Activated CD8-positive, alpha-beta T cell treated with anti-CD3 and anti-CD28 coated beads for 36 hours (primary cell): ENCODE measurements around the gene INPP5E. TPM values are rescaled to one million over a fixed set of nuclear protein-coding genes. Genes with fewer than 3 reads are reported as not detected.

Experiments used
- ATAC-seq: fragments of 200-7000 bp; cut with Tn5 transposase; one replicate; pipeline ENCODE4 v1.10.0; 2021; ENCODE audit warnings: mild to moderate bottlenecking, moderate library complexity
- CTCF ChIA-PET: fragments of 350-600 bp; sonication (Branson Sonifier 250); formaldehyde crosslinking; loops from one replicate; lab custom pipeline; 2021; ENCODE audit warnings: antibody characterized with exemption; lab: Charles Lee
- POLR2A ChIA-PET: fragments of 350-600 bp; sonication (Branson Sonifier 250); formaldehyde crosslinking; loops from one replicate; lab custom pipeline; 2021; ENCODE audit warnings: antibody characterized with exemption; lab: Charles Lee
- DNase-seq: peaks from one replicate; pipeline ENCODE4 v3.0.0-alpha.2; 2020
- H3K27ac Mint-ChIP-seq: one replicate; pipeline ENCODE4 v1.8.0; 2021; ENCODE audit warnings: mild to moderate bottlenecking, mixed read lengths
- H3K27me3 Mint-ChIP-seq: one replicate; pipeline ENCODE4 v1.8.0; 2021; ENCODE audit warnings: mixed read lengths
- H3K36me3 Mint-ChIP-seq: one replicate; pipeline ENCODE4 v1.8.0; 2021; ENCODE audit warnings: low read depth, mixed read lengths
- H3K4me1 Mint-ChIP-seq: one replicate; pipeline ENCODE4 v1.8.0; 2021; ENCODE audit warnings: low read depth, mixed read lengths
- H3K4me3 Mint-ChIP-seq: one replicate; pipeline ENCODE4 v1.8.0; 2021; ENCODE audit warnings: mild to moderate bottlenecking, moderate library complexity, mixed read lengths
- H3K9me3 Mint-ChIP-seq: one replicate; pipeline ENCODE4 v1.8.0; 2021; ENCODE audit warnings: mixed read lengths
- intact Hi-C: fragments of 100-400 bp; cut with micrococcal nuclease; formaldehyde crosslinking; loops from one replicate; pipeline ENCODE4 v1.10.0; 2022
- total RNA-seq, 2 experiments: library from RNA; stranded (reverse); gene quantifications; one replicate each; pipeline ENCODE4 v1.2.3, GENCODE V29; 2021
- TF ChIP-seq, protein P1 (sequence below): fragments of 200-600 bp; IDR thresholded peaks from one replicate; pipeline ENCODE4 v1.8.0; 2022; ENCODE audit warnings: antibody characterized with exemption, mild to moderate bottlenecking

INPP5E gene
- total RNA-seq, 2 experiments from 2014 or later = 12.0 to 13.8 TPM

DNA sequence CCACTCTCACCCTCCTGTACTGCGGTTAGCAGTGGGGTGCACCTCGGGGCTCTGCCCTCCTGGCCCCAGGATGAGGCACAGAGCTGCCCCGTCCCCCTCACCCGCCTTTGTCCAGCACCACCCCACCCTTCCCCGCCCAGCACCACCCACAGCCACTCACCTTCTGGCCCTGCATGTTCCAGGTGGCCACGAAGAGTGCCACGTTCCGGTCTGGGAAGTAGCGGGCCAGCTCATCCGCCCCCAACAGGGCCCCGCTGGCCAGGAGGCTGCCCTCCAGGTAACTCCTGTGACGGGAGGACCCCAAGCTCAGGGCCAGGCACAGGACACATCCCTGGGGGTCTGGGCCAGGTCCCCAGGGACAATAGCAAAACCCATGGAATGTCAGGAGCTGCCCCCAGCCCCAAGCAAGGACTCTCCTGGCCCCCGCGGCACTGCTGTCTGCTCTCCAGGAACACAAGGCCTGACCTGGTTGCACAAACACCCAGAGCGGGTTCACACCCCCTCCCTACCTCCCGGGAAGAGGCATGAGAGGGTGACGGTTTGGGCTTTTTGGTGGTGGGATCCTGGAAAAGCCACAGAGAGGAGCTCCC lies 5.0 kb downstream of the INPP5E start:
- peaks cover 3% of the 10 kb centered on the region for H3K36me3 Mint-ChIP-seq
- TF ChIP-seq, protein P1, sequence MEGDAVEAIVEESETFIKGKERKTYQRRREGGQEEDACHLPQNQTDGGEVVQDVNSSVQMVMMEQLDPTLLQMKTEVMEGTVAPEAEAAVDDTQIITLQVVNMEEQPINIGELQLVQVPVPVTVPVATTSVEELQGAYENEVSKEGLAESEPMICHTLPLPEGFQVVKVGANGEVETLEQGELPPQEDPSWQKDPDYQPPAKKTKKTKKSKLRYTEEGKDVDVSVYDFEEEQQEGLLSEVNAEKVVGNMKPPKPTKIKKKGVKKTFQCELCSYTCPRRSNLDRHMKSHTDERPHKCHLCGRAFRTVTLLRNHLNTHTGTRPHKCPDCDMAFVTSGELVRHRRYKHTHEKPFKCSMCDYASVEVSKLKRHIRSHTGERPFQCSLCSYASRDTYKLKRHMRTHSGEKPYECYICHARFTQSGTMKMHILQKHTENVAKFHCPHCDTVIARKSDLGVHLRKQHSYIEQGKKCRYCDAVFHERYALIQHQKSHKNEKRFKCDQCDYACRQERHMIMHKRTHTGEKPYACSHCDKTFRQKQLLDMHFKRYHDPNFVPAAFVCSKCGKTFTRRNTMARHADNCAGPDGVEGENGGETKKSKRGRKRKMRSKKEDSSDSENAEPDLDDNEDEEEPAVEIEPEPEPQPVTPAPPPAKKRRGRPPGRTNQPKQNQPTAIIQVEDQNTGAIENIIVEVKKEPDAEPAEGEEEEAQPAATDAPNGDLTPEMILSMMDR = no peak
- no peak for ATAC-seq
- CTCF ChIA-PET = no interaction called here
- no peaks in the 10 kb centered on the region for H3K27me3 Mint-ChIP-seq
- POLR2A ChIA-PET = interaction anchor here (0.5 to 1.2 kb wide), 4 partner anchors 10 to 24 kb away, joined by 3 to 5 read pairs (median 4); no protein-coding TSS in a partner anchor
- H3K4me1 Mint-ChIP-seq = peaks cover 20% of the 10 kb centered on the region
- intact Hi-C loops = no loop called here
- H3K4me3 Mint-ChIP-seq = no peak overlapping the region
- no peak overlapping the region for H3K27ac Mint-ChIP-seq
- no peaks in the 10 kb centered on the region for H3K9me3 Mint-ChIP-seq
- DNase-seq = no peak

DNA sequence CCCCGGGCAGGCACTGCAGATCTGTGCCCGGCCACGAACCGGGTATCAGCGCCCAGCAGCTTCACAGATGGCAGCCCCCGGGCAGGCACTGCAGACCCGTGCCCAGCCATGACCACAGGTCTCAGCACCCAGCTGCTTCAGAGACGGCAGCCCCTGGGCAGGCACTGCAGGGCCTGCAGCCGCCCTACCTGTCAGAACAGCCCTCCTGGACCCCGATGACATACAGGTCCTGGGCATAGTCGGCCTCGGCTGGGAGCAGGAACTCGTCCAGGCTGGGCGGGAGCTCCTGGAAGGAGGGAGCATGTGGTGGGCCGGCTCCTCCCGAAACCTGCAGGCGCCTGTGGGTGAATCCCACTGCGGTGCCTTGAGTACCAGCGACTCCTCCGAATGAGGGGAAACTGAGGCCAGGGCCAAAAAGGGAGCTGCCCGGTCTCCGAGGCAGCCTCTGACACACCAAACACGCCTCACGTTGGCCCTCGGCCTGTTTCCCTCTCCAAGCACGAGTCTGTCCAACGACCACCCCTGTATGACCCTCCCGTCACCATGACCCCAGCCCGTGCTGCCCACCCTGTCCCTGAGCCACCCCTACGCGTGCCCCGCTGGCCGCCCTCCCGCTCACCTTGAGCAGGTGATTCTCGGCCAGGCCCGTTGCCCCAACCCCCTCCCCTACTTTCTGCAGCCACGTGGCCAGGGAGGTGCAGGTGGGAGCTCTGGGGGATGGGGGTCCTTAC lies 5.6 kb downstream of the INPP5E start:
- no peak for DNase-seq
- ATAC-seq = no peak
- Mint-ChIP-seq H3K9me3 (no peaks in the 10 kb centered on the region), H3K36me3 (peaks cover 3% of the 10 kb centered on the region), H3K4me3 (no peak overlapping the region), H3K27me3 (no peaks in the 10 kb centered on the region), H3K27ac (no peak overlapping the region), H3K4me1 (peaks cover 20% of the 10 kb centered on the region)
- intact Hi-C loops = no loop called here
- CTCF ChIA-PET = no interaction called here
- TF ChIP-seq, protein P1 = no peak
- POLR2A ChIA-PET = interaction anchor here (0.6 to 1.5 kb wide), 6 partner anchors 9 to 423 kb away, joined by 3 to 5 read pairs (median 3); no protein-coding TSS in a partner anchor

DNA sequence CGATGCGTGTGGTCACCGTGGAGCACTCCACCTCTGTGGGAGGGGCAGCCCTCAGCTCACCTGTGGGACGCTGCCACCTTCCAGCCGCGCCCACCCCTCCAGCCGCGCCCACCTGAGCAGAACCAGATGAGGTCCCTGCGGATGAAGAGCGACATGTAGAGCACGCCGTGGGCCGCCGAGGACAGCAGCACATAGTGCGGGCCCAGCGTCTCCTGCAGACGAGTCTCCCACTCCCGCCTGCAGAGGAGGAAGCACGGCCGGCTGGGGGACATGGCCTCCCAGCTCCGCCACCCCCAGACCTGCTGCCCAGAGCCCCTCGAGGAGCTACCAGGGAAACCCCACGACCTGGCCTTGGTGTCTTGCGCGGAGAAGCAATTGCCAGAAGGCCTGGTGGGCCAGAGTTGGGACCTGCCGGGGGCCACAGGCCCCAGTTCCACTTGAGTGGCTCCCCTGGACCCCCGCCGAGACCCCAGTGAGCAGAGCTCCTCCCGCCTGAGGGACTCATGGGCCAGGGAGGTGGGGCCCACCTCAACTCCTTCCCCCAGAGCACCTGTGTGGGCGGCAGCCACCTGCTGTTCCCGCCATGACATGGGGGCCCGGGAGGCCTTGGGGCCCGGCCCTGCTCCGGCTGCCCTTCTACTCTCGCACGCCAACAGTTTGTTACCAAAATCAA lies 6.5 kb downstream of the INPP5E start:
- CTCF ChIA-PET = interaction anchor here (0.7 kb wide), 1 partner anchor 657 kb away, joined by 3 read pairs; no protein-coding TSS in a partner anchor
- DNase-seq (no peak), ATAC-seq (no peak)
- H3K9me3 Mint-ChIP-seq = no peaks in the 10 kb centered on the region
- H3K4me1 Mint-ChIP-seq = peaks cover 20% of the 10 kb centered on the region
- TF ChIP-seq, protein P1 = no peak
- H3K4me3 Mint-ChIP-seq = no peak overlapping the region
- no peak overlapping the region for H3K27ac Mint-ChIP-seq
- H3K36me3 Mint-ChIP-seq = peaks cover 3% of the 10 kb centered on the region
- intact Hi-C loops = no loop called here
- POLR2A ChIA-PET = interaction anchor here (0.7 to 1.5 kb wide), 3 partner anchors 8 to 424 kb away, joined by 3 to 5 read pairs (median 3); no protein-coding TSS in a partner anchor
- no peaks in the 10 kb centered on the region for H3K27me3 Mint-ChIP-seq

- Mint-ChIP-seq H3K27ac (no peak overlapping the region), H3K36me3 (peaks cover 3% of the 10 kb centered on the region), H3K9me3 (no peaks in the 10 kb centered on the region), H3K27me3 (no peaks in the 10 kb centered on the region), H3K4me1 (peaks cover 15% of the 10 kb centered on the region), H3K4me3 (no peak overlapping the region)
- intact Hi-C loops = no loop called here
- CTCF ChIA-PET = interaction anchor here (0.7 kb wide), 1 partner anchor 657 kb away, joined by 3 read pairs; no protein-coding TSS in a partner anchor
- POLR2A ChIA-PET = interaction anchor here (1.2 to 1.5 kb wide), 2 partner anchors 8 to 13 kb away, joined by 3 to 5 read pairs; no protein-coding TSS in a partner anchor
- ATAC-seq (no peak), DNase-seq (no peak)
- TF ChIP-seq, protein P1 = no peak
Measured at GRCh38 chr9:136432591-136432990, 7.1 kb downstream of the INPP5E start.
